ENCODE measurements around the gene MPC2.

DNA sequence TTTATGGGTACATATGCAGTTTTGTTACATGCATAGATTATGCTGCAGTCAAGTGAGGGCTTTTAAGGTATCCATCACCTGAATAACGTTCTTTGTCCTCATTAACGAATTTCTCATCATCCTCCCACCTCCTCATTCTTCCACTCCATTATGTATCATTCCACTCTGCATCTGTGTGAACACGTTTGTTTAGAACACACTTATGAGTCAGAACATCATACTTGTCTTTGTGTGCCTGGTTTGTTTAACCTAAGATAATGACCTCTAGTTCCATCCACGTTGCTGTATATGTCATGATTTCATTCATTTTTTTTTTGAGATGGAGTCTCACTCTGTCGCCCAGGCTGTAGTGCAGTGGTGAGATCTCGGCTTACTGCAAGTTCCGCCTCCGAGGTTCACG, 6.7 kb upstream of the MPC2 start:
- TF ChIP-seq, protein P1, sequence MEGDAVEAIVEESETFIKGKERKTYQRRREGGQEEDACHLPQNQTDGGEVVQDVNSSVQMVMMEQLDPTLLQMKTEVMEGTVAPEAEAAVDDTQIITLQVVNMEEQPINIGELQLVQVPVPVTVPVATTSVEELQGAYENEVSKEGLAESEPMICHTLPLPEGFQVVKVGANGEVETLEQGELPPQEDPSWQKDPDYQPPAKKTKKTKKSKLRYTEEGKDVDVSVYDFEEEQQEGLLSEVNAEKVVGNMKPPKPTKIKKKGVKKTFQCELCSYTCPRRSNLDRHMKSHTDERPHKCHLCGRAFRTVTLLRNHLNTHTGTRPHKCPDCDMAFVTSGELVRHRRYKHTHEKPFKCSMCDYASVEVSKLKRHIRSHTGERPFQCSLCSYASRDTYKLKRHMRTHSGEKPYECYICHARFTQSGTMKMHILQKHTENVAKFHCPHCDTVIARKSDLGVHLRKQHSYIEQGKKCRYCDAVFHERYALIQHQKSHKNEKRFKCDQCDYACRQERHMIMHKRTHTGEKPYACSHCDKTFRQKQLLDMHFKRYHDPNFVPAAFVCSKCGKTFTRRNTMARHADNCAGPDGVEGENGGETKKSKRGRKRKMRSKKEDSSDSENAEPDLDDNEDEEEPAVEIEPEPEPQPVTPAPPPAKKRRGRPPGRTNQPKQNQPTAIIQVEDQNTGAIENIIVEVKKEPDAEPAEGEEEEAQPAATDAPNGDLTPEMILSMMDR (optimal IDR thresholded peaks at IDR 0.05 in 1 of 3, IDR thresholded peaks at IDR 0.05 in 1 of 3, conservative IDR thresholded peaks at IDR 0.05 in 1 of 3; ENCODE audit: extremely low read depth in 1 of 3, insufficient read depth in 2 of 3, low read length in 3 of 3), result no peak
- no peak for TF ChIP-seq EZH2 (IDR thresholded peaks at IDR 0.05; ENCODE audit: low read length)
